Suprapubic skin (tissue), 4 donors: Measurements from ENCODE around the gene OTOF.

Source experiments
- EP300 ChIP-seq: sonication (generic); formaldehyde crosslinking; IDR thresholded peaks from one replicate; pipeline ENCODE4 v1.6.1; 2017; ENCODE audit warnings: antibody characterized with exemption
- POLR2A ChIP-seq, 2 donors: fragments of 450-650 bp; IDR thresholded peaks; one replicate each; pipeline ENCODE4 v1.6.1; 2017; ENCODE audit warnings: antibody characterized with exemption in 2 of 2, mild to moderate bottlenecking in 2 of 2, moderate library complexity in 2 of 2
- POLR2AphosphoS5 ChIP-seq, 3 donors: sonication (generic); formaldehyde crosslinking; IDR thresholded peaks; one replicate each; pipeline ENCODE4 v1.6.1; 2017; ENCODE audit warnings: antibody characterized with exemption in 3 of 3
- TF ChIP-seq, protein P1 (sequence below), 2 donors: fragments of 200-600 bp in 1 of 2; fragments of 450-650 bp in 1 of 2; sonication (generic) in 1 of 2; IDR thresholded peaks; one replicate each; pipeline ENCODE4 v1.5.1; 2016 to 2019; ENCODE audit warnings: antibody characterized with exemption in 2 of 2, mild to moderate bottlenecking in 1 of 2, moderate library complexity in 1 of 2

GRCh38 chr2:26463244-26464192 lies 14.4 kb downstream of the OTOF start:
- TF ChIP-seq, protein P1, sequence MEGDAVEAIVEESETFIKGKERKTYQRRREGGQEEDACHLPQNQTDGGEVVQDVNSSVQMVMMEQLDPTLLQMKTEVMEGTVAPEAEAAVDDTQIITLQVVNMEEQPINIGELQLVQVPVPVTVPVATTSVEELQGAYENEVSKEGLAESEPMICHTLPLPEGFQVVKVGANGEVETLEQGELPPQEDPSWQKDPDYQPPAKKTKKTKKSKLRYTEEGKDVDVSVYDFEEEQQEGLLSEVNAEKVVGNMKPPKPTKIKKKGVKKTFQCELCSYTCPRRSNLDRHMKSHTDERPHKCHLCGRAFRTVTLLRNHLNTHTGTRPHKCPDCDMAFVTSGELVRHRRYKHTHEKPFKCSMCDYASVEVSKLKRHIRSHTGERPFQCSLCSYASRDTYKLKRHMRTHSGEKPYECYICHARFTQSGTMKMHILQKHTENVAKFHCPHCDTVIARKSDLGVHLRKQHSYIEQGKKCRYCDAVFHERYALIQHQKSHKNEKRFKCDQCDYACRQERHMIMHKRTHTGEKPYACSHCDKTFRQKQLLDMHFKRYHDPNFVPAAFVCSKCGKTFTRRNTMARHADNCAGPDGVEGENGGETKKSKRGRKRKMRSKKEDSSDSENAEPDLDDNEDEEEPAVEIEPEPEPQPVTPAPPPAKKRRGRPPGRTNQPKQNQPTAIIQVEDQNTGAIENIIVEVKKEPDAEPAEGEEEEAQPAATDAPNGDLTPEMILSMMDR (IDR thresholded peaks at IDR 0.05) = no peak
- TF ChIP-seq POLR2A (IDR thresholded peaks at IDR 0.05) (no peak), EP300 (no peak), POLR2AphosphoS5 (IDR thresholded peaks at IDR 0.05) (no peak)
